GM23338 (cell line): ENCODE measurements around the gene CCL24.

Experiments
- CREB1 ChIP-seq: fragments of 250-450 bp; sonication (Bioruptor Pico); IDR thresholded peaks from 2 replicates; pipeline ENCODE4 v1.5.0; 2020; ENCODE audit warnings: low read depth, mild to moderate bottlenecking, moderate library complexity
- CTCF ChIP-seq, 2 experiments: fragments of 200-600 bp in 1 of 2; sonication (generic) in 1 of 2; conservative IDR thresholded peaks; 2 replicates each; pipeline versions ENCODE4 v1.5.1 to v1.6.1; 2016 to 2017; ENCODE audit warnings: antibody characterized with exemption in 2 of 2, low read depth in 2 of 2, mild to moderate bottlenecking in 2 of 2, moderate library complexity in 1 of 2
- ETS1 ChIP-seq: IDR thresholded peaks from 2 replicates; pipeline ENCODE4 v1.6.1; 2016; ENCODE audit warnings: antibody characterized with exemption
- EZH2 ChIP-seq: fragments of 200-600 bp; sonication (generic); IDR thresholded peaks from one replicate; pipeline ENCODE4 v1.8.0; 2017; ENCODE audit warnings: antibody characterized with exemption, mild to moderate bottlenecking, low read depth; ENCODE audit not compliant: unreplicated experiment
- EZH2phosphoT487 ChIP-seq: fragments of 200-600 bp; sonication (generic); IDR thresholded peaks from one replicate; pipeline ENCODE4 v1.8.1; 2018; ENCODE audit warnings: antibody characterized with exemption; ENCODE audit not compliant: unreplicated experiment
- JUNB ChIP-seq: IDR thresholded peaks from one replicate; pipeline ENCODE4 v1.6.1; 2016; ENCODE audit warnings: antibody characterized with exemption; ENCODE audit not compliant: unreplicated experiment
- POLR2AphosphoS5 ChIP-seq: IDR thresholded peaks from 2 replicates; pipeline ENCODE4 v1.6.1; 2016; ENCODE audit warnings: antibody characterized with exemption, low read depth
- REST ChIP-seq: IDR thresholded peaks from one replicate; pipeline ENCODE4 v1.6.1; 2018; ENCODE audit warnings: antibody characterized with exemption; ENCODE audit not compliant: unreplicated experiment
- ZNF331 ChIP-seq: fragments of 250-450 bp; sonication (Bioruptor Pico); IDR thresholded peaks from 2 replicates; pipeline ENCODE4 v1.5.0; 2020; ENCODE audit warnings: low read depth, mild to moderate bottlenecking, moderate library complexity

GRCh38 chr7:75762350-75762917, 51.2 kb downstream of the CCL24 start:
- TF ChIP-seq CTCF (conservative IDR thresholded peaks at IDR 0.05; ENCODE audit: low read depth in 2 of 2), result peak; percentile 74 to 77
- no peak for TF ChIP-seq ETS1
- TF ChIP-seq REST, result no peak
- no peak for TF ChIP-seq EZH2phosphoT487
- TF ChIP-seq POLR2AphosphoS5, result no peak
- TF ChIP-seq CREB1 (CRISPR knock-in tag), result no peak
- TF ChIP-seq EZH2, result no peak
- TF ChIP-seq JUNB, result no peak
- no peak for TF ChIP-seq ZNF331
